K562 (cell line): ENCODE measurements around the gene POU2F1. TPM values are rescaled to one million over a fixed set of nuclear protein-coding genes. Genes with fewer than 3 reads are reported as not detected.

Experiments used
- ATAC-seq: fragments of 200-7000 bp; cut with Tn5 transposase; 3 replicates; pipeline ENCODE4 v1.9.1; 2020; ENCODE audit warnings: moderate library complexity
- BruUV-seq: library from RNA; stranded (reverse); fragments of 400-500 nt; replicated peaks from 2 replicates; lab custom pipeline; 2021; lab: Mats Ljungman, UMichigan
- CTCF ChIA-PET: fragments of 300-600 bp; formaldehyde crosslinking; extraction: SDS; loops from one replicate; lab custom pipeline; 2021; ENCODE audit warnings: low intra/inter-chr PET ratio; lab: Yijun Ruan, JAX
- POLR2A ChIA-PET: fragments of 300-600, 350-650 bp; sonication (Branson Sonifier 250); formaldehyde crosslinking; extraction: SDS; loops from one replicate; lab custom pipeline; 2021; ENCODE audit warnings: antibody characterized with exemption, inconsistent platforms; lab: Yijun Ruan, JAX
- DNase-seq, 4 experiments: peaks; one replicate each; pipeline versions ENCODE4 v3.0.0 to v3.0.0-alpha.2; 2011 to 2018; ENCODE audit warnings: low spot score in 3 of 4, mixed read lengths in 3 of 4; ENCODE audit errors: extremely low read depth in 1 of 4
- FAIRE-seq: peaks from 2 replicates; lab custom pipeline; 2011; peaks lifted over from hg19 to GRCh38; lab: Jason Lieb, UNC
- H2AFZ ChIP-seq: 2 replicates; pipeline ENCODE4 v1.6.0; 2011; ENCODE audit warnings: low read depth, low read length, control low read depth, inconsistent platforms
- H3K27ac ChIP-seq: fragments of 200-600 bp; 3 replicates; pipeline ENCODE4 v1.8.0; 2011; ENCODE audit warnings: low read depth, mild to moderate bottlenecking, control low read depth, inconsistent platforms, low read length, moderate library complexity, mixed read lengths; ENCODE audit errors: extremely low read depth
- H3K27me3 ChIP-seq, 2 experiments: fragments of 300-600 bp in 1 of 2; 2 replicates in 1 of 2; 3 replicates in 1 of 2; pipeline versions ENCODE4 v1.6.0 to v1.8.0; 2011; ENCODE audit warnings: inconsistent platforms in 2 of 2, low read length in 2 of 2, mild to moderate bottlenecking in 1 of 2, mixed read lengths in 1 of 2, moderate library complexity in 1 of 2; ENCODE audit not compliant: control insufficient read depth in 2 of 2, insufficient read depth in 2 of 2
- H3K36me3 ChIP-seq: fragments of 300-600 bp; 3 replicates; pipeline ENCODE4 v1.8.0; 2011; ENCODE audit warnings: mild to moderate bottlenecking, low read length, inconsistent platforms; ENCODE audit not compliant: control insufficient read depth, insufficient read depth
- H3K4me1 ChIP-seq, 2 experiments: fragments of 200-600 bp in 1 of 2; replicated peaks in 1 of 2; 2 replicates in 1 of 2; 3 replicates in 1 of 2; pipeline versions ENCODE4 v1.5.1 to v1.8.0; 2011; ENCODE audit warnings: inconsistent platforms in 2 of 2, low read length in 2 of 2, mild to moderate bottlenecking in 1 of 2, mixed read lengths in 1 of 2, moderate library complexity in 1 of 2; ENCODE audit not compliant: control insufficient read depth in 2 of 2, insufficient read depth in 2 of 2
- H3K4me2 ChIP-seq: 2 replicates; pipeline ENCODE4 v1.6.1; 2011; ENCODE audit warnings: low read length, control low read depth, inconsistent platforms, mixed read lengths; ENCODE audit not compliant: insufficient read depth
- H3K4me3 ChIP-seq: fragments of 200-600 bp; sonication (generic), shearing (Covaris generic); 2 replicates; pipeline ENCODE4 v1.5.1; 2016; ENCODE audit warnings: control low read depth, inconsistent platforms
- H3K79me2 ChIP-seq: fragments of 200-600 bp; 3 replicates; pipeline ENCODE4 v1.8.0; 2011; ENCODE audit warnings: low read length, inconsistent platforms; ENCODE audit not compliant: control insufficient read depth, insufficient read depth
- H3K9ac ChIP-seq, 2 experiments: 2 replicates each; pipeline versions ENCODE4 v1.6.0 to v1.6.1; 2011; ENCODE audit warnings: low read depth in 2 of 2, low read length in 2 of 2, control low read depth in 1 of 2, inconsistent platforms in 1 of 2, mild to moderate bottlenecking in 1 of 2, mixed read lengths in 1 of 2; ENCODE audit not compliant: insufficient read depth in 1 of 2
- H3K9me1 ChIP-seq: one replicate; pipeline ENCODE4 v1.6.0; 2011; ENCODE audit warnings: inconsistent platforms, mild to moderate bottlenecking, low read length, moderate library complexity; ENCODE audit not compliant: control insufficient read depth, insufficient read depth
- H3K9me3 ChIP-seq: replicated peaks from 2 replicates; pipeline ENCODE4 v1.5.1; 2011; ENCODE audit warnings: low read depth, low read length, inconsistent platforms; ENCODE audit not compliant: control insufficient read depth, insufficient read depth
- H4K20me1 ChIP-seq: replicated peaks from 2 replicates; pipeline ENCODE4 v1.6.1; 2011; ENCODE audit warnings: low read length, inconsistent platforms, mixed read lengths; ENCODE audit not compliant: control insufficient read depth, insufficient read depth
- CBFA2T3 ChIP-seq: fragments of 450-650 bp; IDR thresholded peaks from 2 replicates; pipeline ENCODE4 v1.6.1; 2017
- EGR1 ChIP-seq: fragments of 450-650 bp; conservative IDR thresholded peaks from 2 replicates; pipeline ENCODE4 v1.6.1; 2017; ENCODE audit warnings: mild to moderate bottlenecking
- ESRRA ChIP-seq: fragments of 450-650 bp; IDR thresholded peaks from 2 replicates; pipeline ENCODE4 v1.6.1; 2014; ENCODE audit warnings: low read depth, mild to moderate bottlenecking, moderate library complexity, borderline replicate concordance
- GABPB1 ChIP-seq: sonication (generic); formaldehyde crosslinking; IDR thresholded peaks from 2 replicates; pipeline ENCODE4 v1.8.0; 2022; ENCODE audit warnings: mild to moderate bottlenecking, missing genetic modification reagents
- NELFE ChIP-seq: IDR thresholded peaks from 2 replicates; pipeline ENCODE4 v1.6.1; 2011; ENCODE audit warnings: mild to moderate bottlenecking; ENCODE audit not compliant: insufficient read depth, insufficient read length
- RBM34 ChIP-seq: fragments of 200-400 bp; formaldehyde crosslinking; IDR thresholded peaks from 2 replicates; pipeline ENCODE4 v1.6.1; 2018; ENCODE audit warnings: low read length, borderline replicate concordance; ENCODE audit not compliant: insufficient read depth
- RFX1 ChIP-seq: fragments of 450-650 bp; IDR thresholded peaks from 2 replicates; pipeline ENCODE4 v1.6.1; 2016; ENCODE audit warnings: mild to moderate bottlenecking, moderate library complexity
- SMARCE1 ChIP-seq: fragments of 450-650 bp; IDR thresholded peaks from 2 replicates; pipeline ENCODE4 v1.7.1; 2016; ENCODE audit warnings: mild to moderate bottlenecking
- TAF1 ChIP-seq: IDR thresholded peaks from 2 replicates; pipeline ENCODE4 v1.6.1; 2011; ENCODE audit warnings: mild to moderate bottlenecking, low read length, moderate library complexity; ENCODE audit not compliant: insufficient read depth, control insufficient read depth, severe bottlenecking; ENCODE audit errors: extremely low read depth
- ZNF696 ChIP-seq: fragments of 250-450 bp; sonication (Bioruptor Pico); conservative IDR thresholded peaks from 2 replicates; pipeline ENCODE4 v1.4.0; 2020; ENCODE audit warnings: mild to moderate bottlenecking, moderate library complexity
- ZNF785 ChIP-seq: fragments of 250-450 bp; sonication (Bioruptor Pico); IDR thresholded peaks from 2 replicates; pipeline ENCODE4 v1.4.0; 2020; ENCODE audit warnings: mild to moderate bottlenecking
- WGBS: fragments of 100-300 bp; shearing (Covaris generic); methylation state at CpG from one replicate; pipeline ENCODE4 v1.1.6; 2016; ENCODE audit warnings: low coverage, mixed read lengths; ENCODE audit not compliant: insufficient coverage; ENCODE audit errors: missing lambda C conversion rate; 5-methylcytosine and 5-hydroxymethylcytosine counted together
- in situ Hi-C: fragments of 300-500 bp; cut with MboI; formaldehyde crosslinking; loops from 4 replicates; pipeline ENCODE4 v1.15.0; 2018; ENCODE audit warnings: inconsistent platforms, mixed read lengths
- intact Hi-C: fragments of 100-400 bp; cut with micrococcal nuclease; formaldehyde crosslinking; loops from 2 replicates; pipeline ENCODE4 v1.14.2; 2022
- polyA plus RNA-seq, 8 experiments: library from polyadenylated mRNA; depleted of rRNA in 4 of 8; stranded (reverse) in 5 of 8; unstranded in 3 of 8; fragments of >200 nt; fragmentation: Nextera tagmentation in 2 of 8; fragmentation: Illumina TruSeq in 1 of 8; extraction: Ambion mirVana in 2 of 8; extraction: Trizol in 1 of 8; gene quantifications; 2 replicates each; pipeline versions ENCODE4 v1.2.1 to v1.2.3, GENCODE V29; 2011 to 2014; ENCODE audit warnings: inconsistent platforms in 1 of 8, missing spikeins in 1 of 8
- total RNA-seq, 7 experiments: library from RNA; depleted of rRNA in 6 of 7; stranded (reverse); fragments of >200 nt in 6 of 7; fragmentation: Illumina TruSeq in 2 of 7; extraction: Trizol in 2 of 7; gene quantifications; 2 replicates each; pipeline versions ENCODE4 v1.2.1 to v1.2.3, GENCODE V29; 2011 to 2021; ENCODE audit warnings: low replicate concordance in 1 of 7

POU2F1 gene
- total and polyA plus RNA-seq, 9 of the 15 experiments (the other 6 are each of a cell fraction or from before 2014, with no cell fraction given), result 2.6 to 22.3 (median 8.8) TPM

- no peaks in the 10 kb centered on the region for H3K27me3 ChIP-seq
- POLR2A ChIA-PET, result interaction anchor here (0.6 to 1.7 kb wide), 2 partner anchors 22 to 118 kb away, joined by 3 to 8 read pairs; partner anchors contain the start of gene POU2F1
- BruUV-seq, result no TSS peak
- 12% methylated on average over 5 of the region's 5 CpGs for WGBS
- intact Hi-C loops, result no loop called here
- no peak for TF ChIP-seq RBM34
- TF ChIP-seq ZNF785, result no peak
- no peak for TF ChIP-seq NELFE
- no peak for TF ChIP-seq GABPB1 (CRISPR knock-in tag)
- TF ChIP-seq ZNF696 (CRISPR knock-in tag), result no peak
- TF ChIP-seq ESRRA, result no peak
- 0 out of 2 replicates have a peak, but pooled peaks have one; percentile 10 for TF ChIP-seq CBFA2T3
- no peak for TF ChIP-seq TAF1
- TF ChIP-seq RFX1, result peak; percentile 22; the same call in 1 of the 2 replicates
- no peak for TF ChIP-seq SMARCE1
- no peak for TF ChIP-seq EGR1
- TF ChIP-seq, all 486 proteins: peak for 2
- no peaks in the 10 kb centered on the region; a peak in 2 of 5 replicates for H3K4me1 ChIP-seq
- no peak overlapping the region for H2AFZ ChIP-seq
- ATAC-seq (peak; percentile 59), DNase-seq (no peak), FAIRE-seq (no peak)
- CTCF ChIA-PET, result no interaction called here
- H3K9me1 ChIP-seq, result no peaks in the 10 kb centered on the region
- no peak overlapping the region for H3K4me3 ChIP-seq
- no peaks in the 10 kb centered on the region for H3K79me2 ChIP-seq
- no peaks in the 10 kb centered on the region for H3K36me3 ChIP-seq
- H3K9me3 ChIP-seq, result no peaks in the 10 kb centered on the region
- no peaks in the 10 kb centered on the region for H4K20me1 ChIP-seq
- H3K27ac ChIP-seq, result no peak overlapping the region
- no peak overlapping the region for H3K9ac ChIP-seq
- H3K4me2 ChIP-seq, result no peak overlapping the region
- in situ Hi-C loops, result no loop called here
Observed at GRCh38 chr1:167198518-167199133, 22.1 kb upstream of the POU2F1 start.
